ENCODE results near the gene MAS1.

The MAS1 gene

GRCh38 chr6:159884720-159885119 lies 6.1 kb upstream of the MAS1 start:
- DNase-seq, result no peak

- no peak for DNase-seq
Measured at GRCh38 chr6:159886270-159886669, 4.5 kb upstream of the MAS1 start.

DNA sequence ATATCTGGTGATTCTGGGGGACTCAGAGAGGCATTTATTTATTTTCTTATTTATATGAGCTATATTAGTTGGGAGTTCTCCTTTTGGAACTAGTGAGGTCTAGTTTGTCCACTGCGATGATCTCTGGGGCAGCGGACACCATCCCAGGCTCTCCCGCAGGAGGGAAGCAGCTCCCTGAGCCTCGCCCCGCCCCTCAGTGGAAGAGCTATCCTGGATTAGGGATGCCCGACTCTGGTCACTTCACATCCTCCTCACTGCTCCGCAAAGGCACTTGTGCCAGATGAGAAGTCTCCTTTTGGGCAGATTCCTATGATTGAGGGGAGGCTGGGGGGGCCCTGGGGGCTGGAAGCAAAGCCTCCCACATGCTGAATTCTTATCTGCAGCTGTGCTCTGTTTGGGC lies 3.6 kb upstream of the MAS1 start:
- DNase-seq, result no peak

DNA sequence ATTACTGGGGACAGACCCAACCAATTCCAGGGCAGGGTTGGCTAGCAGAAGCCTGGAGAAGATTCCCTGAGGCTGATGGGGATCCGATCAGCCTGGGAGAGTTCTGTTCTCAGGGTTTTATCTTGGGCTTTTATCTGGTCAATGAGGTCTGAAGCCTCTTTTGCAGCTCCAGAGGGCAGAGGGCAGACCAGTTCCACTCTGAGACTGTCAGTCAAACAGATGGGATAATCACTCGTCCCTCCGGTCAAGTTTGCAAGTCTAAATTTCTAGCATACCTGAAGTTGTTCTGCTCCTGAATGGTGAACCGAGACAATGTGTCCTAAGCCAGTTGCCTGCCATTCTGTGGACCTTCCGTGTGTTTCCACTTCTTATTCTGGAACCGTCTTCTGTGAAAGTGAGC lies 3.0 kb upstream of the MAS1 start:
- no peak for DNase-seq

DNA sequence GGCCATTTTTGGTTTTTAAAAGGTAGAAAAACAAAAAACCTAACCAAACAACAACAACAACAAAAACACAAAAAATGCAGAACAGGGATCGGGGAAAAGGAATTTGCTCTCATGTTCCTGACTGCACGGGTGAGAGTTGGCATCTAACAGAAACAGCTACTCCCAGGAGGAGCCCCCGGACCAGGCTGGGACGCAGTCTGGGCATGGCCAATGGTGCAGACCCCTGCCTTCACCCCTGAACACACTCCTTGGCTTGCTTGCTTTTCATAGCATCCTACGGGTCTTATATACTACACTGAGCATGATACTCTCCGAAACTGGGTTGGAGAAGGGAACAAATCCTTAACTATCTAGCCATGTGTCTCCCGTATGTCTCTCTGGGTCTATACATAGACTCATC lies 587 bp upstream of the MAS1 start:
- DNase-seq, result no peak

DNA sequence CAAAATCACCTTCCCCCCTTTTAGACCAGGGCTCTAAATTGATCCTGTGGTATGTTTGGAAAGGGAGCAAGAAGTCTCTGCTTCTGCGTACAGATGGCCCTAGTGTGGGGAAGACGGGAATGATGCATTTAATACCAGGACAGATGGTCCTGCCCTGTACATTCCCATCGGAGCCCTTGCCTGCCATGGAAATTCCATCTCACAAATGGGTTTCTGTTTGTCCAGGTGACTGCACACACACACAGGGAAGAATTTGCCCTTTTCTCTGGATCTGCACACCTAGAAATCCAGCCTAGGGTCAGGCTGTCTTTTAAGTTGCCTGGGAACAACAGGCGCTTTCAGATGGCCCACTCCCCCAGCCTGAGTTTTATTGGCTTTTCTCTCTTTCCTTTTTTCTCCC lies 1.3 kb downstream of the MAS1 start:
- DNase-seq, result peak; percentile 95

DNA sequence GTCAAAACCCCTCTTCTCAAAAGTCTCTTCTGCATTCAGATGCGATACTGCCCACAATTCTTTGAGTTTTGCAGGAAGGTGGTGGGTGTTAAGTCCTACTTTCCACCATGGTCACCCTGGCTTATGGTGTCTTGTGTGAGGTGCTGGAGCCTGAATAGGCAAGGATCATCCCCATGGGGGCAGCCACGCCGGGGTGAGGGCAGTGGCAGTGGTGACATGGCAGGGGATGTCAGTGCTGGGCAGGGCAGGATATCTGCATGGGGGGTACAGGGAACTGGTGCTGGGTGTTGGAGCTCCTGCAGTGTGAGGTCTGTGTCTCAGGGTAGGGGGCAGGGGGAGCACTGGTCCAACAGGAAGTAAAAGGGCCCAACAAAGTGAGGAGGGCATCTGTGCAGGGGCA lies 2.3 kb downstream of the MAS1 start:
- no peak for DNase-seq

DNA sequence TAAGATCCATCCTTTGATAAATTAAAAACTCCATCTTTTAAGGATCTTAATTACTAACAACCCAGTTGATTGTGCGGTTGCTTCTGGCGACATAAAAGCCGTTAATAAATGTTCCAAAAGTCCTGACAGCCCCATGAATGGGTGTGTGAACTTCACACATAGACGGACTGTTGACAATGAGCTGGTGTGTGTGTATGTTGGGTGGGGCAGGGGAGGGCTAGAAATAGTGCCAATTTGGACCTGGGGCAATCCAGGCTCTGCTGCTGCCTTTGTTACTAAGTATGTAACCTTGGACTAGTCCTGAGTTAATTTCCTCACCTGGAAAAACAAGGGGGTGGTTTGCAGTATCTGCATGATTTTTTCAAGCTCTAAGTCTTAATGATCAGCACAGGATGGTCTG lies 4.2 kb downstream of the MAS1 start:
- no peak for DNase-seq

GRCh38 chr6:159897603-159898002 lies 6.8 kb downstream of the MAS1 start:
- no peak for DNase-seq

GRCh38 chr6:159898519-159898918 lies 7.7 kb downstream of the MAS1 start:
- DNase-seq, result no peak

DNA sequence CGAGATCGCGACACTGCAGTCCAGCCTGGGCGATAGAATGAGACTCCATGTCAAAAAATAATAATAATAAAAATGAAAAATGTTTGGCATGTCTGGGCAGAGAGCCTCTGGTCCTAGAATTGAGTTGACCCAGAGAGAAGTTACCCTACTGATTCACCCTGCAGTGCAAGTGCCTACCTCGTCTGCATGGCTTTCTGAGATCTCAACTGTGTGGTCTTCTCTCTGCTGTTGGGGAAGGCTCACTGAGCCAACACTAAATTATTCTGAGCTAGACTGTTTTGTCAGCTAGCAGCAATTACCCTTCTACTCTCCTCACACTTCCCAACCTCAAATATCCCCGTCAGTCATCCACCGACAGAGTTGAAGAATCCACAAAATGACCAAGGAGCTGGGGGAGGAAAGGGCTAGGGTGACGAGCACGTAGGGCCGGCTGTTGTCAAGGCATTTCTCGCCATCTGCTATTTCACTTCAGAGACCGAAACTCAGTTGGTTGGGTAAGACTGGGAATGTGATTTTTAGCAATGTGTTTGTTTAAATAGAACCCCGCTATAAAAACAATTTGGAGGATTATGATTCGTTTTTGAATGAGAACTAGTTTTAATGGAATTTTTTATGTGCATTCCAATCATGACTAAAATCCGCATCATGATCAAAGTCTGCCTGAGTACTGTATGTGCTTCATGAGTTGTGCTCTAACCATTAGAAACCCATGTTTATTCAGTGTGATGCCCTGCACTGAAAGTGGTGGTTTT lies 9.4 kb downstream of the MAS1 start:
- DNase-seq, result no peak

DNA sequence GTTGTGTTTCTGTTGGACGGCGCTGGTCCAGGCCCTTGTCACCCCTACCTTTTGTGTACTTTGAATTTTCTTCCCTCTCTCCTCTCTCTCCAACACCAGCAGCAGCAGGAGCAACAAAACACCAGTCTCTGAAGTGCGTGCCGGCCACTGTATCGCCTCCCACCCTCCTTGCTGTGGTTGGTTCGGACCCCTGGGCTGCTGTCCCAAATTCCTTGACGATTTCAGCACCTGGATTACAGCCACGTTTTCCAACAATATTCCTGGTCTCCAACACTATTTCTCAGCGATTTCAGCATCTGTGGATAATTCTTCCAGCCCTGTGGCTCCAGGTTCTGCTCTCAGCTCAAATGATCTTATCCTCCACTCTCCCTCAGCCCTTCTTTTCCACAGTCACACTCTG lies 11.8 kb downstream of the MAS1 start:
- DNase-seq, result no peak

DNA sequence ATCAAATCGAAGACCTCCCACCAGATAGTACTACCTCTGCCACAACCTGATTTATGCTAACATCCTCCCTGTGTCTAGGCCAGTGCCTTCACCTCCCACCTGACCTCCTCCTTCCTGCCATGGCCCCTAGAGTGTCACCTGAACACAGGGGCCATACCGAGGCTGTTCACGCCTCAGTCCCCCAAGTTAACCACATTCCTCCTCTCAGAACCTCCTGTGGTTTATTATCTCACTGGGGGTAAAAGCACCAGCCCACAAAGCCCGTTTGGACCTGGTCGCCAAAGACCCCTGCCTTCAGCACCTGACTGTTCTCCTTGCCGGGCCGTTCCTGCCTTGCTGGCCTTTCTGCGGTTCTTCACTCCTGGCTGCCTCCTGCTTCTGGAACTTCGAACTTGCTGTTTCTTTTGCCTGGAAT lies 13.7 kb downstream of the MAS1 start:
- no peak for DNase-seq

- peak; percentile 47 for DNase-seq
Measured at GRCh38 chr6:159906400-159906799, 15.6 kb downstream of the MAS1 start.

DNA sequence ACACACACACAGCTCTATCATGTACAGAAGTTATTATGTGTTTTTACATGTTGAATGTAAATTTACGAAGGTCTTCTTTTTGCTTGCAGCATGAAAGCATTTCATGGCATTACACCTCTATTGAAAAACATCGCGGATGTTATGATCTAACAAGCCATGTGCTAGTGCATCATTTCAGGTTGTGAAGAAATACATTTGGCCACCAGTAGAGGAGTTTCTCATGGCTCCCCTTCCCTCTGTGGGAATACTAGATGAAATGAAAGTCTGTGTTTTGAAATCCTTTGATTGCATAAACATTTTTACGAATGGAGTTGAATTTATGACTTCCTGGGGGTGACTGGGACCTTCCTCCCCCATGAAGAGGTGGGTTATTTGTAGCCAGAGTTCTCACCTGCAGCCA lies 17.7 kb downstream of the MAS1 start:
- no peak for DNase-seq

GRCh38 chr6:159908979-159909378 lies 18.2 kb downstream of the MAS1 start:
- DNase-seq, result no peak

DNA sequence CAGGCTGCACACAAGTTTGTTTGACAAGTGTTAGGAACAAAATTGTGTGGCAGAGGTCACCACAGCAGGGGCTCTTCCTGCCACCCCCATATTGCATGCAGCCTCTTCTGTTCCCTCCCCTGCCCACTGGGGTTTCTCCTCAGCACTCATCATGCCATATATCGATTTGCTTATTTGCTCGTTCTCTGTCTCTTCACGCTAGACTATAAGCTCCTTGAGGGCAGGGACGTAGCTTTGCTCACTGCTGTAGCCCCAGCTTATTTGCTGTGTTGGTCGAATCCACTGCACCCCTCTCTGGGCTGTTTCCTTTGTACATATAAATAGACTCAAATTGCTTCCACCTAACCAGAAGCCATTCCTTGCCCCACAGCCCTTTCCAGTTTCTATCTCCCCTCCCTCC lies 19.6 kb downstream of the MAS1 start:
- no peak for DNase-seq

DNA sequence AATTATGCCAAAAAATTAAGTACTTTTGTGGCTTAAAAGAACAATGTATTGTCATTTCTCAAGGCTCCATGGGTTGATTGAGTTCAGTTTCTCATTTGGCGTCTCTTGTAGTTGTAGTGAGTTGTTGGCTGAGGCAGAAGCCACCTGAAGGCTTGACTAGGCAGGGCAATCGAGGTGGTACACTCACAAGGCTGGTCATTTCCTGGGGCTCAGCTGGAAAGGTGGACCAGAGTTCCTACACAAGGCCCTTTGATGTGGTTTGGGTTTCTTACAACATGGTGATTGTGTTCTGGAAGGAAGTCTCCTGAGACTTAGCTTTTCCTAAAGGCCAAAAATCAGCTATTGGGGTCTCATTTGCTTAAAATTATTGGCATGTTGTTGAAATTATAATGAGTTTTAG lies 22.6 kb downstream of the MAS1 start:
- DNase-seq, result no peak

GRCh38 chr6:159913862-159914564 lies 23.2 kb downstream of the MAS1 start:
- no peak for DNase-seq

DNA sequence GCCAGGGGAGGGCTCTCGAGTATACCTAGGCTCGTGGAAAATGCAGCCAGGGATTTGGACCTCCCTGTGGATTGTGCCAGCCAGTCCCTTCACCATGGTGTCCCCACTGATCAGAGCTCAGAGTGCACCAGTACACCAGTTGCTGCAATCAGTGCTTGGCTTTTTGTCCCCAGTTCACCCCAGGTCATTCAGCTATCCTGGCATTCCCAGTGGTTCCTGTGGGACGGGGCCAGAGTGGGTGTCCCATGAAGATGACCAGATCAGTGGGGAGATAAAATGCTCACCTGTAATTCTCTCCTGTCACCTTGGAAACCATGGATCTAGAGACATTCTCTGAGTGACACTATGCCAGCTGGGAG lies 23.8 kb downstream of the MAS1 start:
- DNase-seq, result no peak

DNA sequence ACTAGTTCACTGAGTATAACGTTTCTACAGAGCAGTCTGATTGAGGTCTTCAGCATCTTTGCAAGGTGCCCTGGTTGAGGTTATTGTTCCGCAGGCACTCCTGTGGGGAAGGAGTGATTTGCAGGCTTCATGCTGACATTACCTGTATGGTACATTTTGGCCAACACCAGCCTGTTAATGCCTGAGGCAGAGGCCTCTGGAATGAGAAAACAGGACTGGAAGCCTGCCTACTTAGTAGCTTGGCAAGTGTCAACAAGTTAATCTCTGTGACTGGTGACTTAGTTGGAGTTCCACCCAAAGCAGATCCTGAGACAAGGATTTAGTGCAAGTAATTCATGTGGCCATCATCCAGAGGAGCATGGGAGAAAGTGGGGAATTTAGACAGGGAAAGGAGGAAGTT lies 24.6 kb downstream of the MAS1 start:
- no peak for DNase-seq

GRCh38 chr6:159916237-159916636 lies 25.4 kb downstream of the MAS1 start:
- no peak for DNase-seq

GRCh38 chr6:159916752-159917151 lies 26.0 kb downstream of the MAS1 start:
- DNase-seq, result no peak

DNA sequence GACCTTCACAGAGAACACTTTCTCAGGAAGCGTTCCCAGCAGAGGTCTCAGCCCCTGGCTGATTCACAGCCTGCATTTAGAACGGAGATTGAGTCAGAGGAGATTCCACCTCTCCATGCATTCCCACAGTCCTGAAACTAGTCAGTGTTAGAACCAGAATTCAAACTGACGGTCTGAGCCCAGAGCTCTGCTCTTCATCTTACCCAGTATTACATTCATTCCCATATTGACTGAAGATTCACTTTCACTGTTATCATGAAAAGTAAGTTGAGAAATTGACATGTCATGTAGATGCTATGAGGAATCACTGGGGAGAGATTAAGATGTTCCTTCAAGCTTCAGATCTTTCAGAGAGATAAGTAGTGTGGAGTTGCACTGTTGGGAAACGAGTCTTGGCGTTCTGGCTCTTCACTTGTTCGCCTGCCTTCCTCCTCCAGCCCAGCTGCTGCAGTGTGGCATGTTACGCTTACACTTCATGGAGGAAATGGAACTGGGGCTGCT lies 28.3 kb downstream of the MAS1 start:
- DNase-seq, result no peak

DNA sequence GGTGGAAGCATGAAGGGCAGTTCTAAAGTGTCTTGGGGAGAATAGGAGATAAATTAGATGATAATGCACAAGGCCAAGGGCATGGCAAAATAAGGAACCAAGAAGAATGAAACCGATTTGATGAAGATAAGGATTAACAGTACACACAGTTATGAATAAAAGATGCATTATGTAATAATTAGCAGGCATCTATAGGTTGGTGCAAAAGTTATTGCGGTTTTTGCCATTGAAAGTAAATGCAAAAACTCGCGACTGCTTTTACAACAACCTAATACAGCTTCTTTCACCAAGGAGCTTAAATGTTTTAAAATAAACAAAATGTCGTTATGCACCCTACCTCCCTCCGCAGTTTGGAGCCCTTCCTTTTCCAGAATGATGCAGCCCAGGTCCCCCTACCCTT lies 29.0 kb downstream of the MAS1 start:
- no peak for DNase-seq
